ENCODE measurements around the gene SFMBT2.

The SFMBT2 gene

DNA sequence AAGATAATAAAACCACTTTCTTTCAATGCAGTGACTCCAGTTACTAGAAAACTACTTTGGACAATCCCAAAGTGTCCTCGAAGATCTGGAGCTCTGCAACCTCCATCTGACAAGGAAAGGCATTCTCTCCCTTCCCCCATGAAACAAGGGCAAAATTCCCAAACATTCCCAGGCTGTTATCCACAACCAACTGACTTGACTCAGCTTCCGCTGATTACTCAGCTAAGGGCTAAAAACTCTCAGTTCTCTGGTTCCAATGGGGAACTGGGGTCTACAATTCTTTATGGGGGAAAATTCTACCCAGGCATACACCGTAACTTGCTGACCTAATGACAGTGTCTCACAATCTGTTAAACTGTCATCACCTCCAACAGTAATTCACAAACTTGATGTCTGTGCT lies 48.4 kb downstream of the SFMBT2 start:
- Histone ChIP-seq H3K79me2 (ENCODE audit: low read length) (peaks cover 47% of the 10 kb centered on the region), H3K4me2 (ENCODE audit: low read length) (no peak overlapping the region), H3K36me3 (replicated peaks; ENCODE audit: low read depth, low read length) (peaks cover 73% of the 10 kb centered on the region), H2AFZ (ENCODE audit: low read depth, low read length) (no peak overlapping the region), H3K27ac (ENCODE audit: low read length) (no peak overlapping the region), H4K20me1 (ENCODE audit: insufficient read depth, low read length) (no peaks in the 10 kb centered on the region), H3K4me1 (ENCODE audit: low read length) (no peaks in the 10 kb centered on the region), H3K27me3 (ENCODE audit: low read depth, low read length) (no peaks in the 10 kb centered on the region), H3K4me3 (ENCODE audit: low read length) (no peak overlapping the region), H3K9ac (ENCODE audit: low read length) (no peak overlapping the region), H3K9me3 (ENCODE audit: insufficient read depth, low read length) (peaks cover 3% of the 10 kb centered on the region)
- no peak for TF ChIP-seq EZH2phosphoT487 (IDR thresholded peaks at IDR 0.05; ENCODE audit: low read depth)
- TF ChIP-seq, protein P1, sequence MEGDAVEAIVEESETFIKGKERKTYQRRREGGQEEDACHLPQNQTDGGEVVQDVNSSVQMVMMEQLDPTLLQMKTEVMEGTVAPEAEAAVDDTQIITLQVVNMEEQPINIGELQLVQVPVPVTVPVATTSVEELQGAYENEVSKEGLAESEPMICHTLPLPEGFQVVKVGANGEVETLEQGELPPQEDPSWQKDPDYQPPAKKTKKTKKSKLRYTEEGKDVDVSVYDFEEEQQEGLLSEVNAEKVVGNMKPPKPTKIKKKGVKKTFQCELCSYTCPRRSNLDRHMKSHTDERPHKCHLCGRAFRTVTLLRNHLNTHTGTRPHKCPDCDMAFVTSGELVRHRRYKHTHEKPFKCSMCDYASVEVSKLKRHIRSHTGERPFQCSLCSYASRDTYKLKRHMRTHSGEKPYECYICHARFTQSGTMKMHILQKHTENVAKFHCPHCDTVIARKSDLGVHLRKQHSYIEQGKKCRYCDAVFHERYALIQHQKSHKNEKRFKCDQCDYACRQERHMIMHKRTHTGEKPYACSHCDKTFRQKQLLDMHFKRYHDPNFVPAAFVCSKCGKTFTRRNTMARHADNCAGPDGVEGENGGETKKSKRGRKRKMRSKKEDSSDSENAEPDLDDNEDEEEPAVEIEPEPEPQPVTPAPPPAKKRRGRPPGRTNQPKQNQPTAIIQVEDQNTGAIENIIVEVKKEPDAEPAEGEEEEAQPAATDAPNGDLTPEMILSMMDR (IDR thresholded peaks at IDR 0.05; ENCODE audit: low read depth, low read length), result no peak

DNA sequence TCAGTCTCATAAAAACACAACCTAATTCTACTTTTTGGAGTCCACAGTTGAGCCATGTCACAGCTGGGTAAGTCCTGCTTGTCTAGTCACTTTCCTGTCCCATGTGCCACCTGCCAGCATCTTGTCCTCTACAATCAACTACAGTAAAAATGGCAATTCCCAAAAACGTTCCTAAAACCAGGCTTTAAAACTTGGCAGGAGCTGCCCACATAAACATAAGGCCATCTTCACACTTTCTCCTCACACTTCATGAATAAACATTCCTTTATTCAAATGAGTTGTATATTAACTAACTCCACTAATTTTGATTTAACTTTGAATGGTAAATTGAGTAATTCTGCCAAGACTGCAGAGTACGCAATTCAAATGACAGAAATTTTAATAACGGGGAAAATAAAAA lies 49.5 kb downstream of the SFMBT2 start:
- Histone ChIP-seq H3K9ac (ENCODE audit: low read length) (no peak overlapping the region), H3K36me3 (replicated peaks; ENCODE audit: low read depth, low read length) (peaks cover 70% of the 10 kb centered on the region), H3K9me3 (ENCODE audit: insufficient read depth, low read length) (peaks cover 3% of the 10 kb centered on the region), H2AFZ (ENCODE audit: low read depth, low read length) (no peak overlapping the region), H3K4me2 (ENCODE audit: low read length) (no peak overlapping the region), H3K27ac (ENCODE audit: low read length) (no peak overlapping the region), H3K27me3 (ENCODE audit: low read depth, low read length) (no peaks in the 10 kb centered on the region), H3K4me3 (ENCODE audit: low read length) (no peak overlapping the region), H3K79me2 (ENCODE audit: low read length) (peaks cover 57% of the 10 kb centered on the region), H3K4me1 (ENCODE audit: low read length) (no peaks in the 10 kb centered on the region), H4K20me1 (ENCODE audit: insufficient read depth, low read length) (no peaks in the 10 kb centered on the region; the same call in 1 of the 2 replicates)
- no peak for TF ChIP-seq EZH2phosphoT487 (IDR thresholded peaks at IDR 0.05; ENCODE audit: low read depth)
- TF ChIP-seq, protein P1 (IDR thresholded peaks at IDR 0.05; ENCODE audit: low read depth, low read length), result no peak

DNA sequence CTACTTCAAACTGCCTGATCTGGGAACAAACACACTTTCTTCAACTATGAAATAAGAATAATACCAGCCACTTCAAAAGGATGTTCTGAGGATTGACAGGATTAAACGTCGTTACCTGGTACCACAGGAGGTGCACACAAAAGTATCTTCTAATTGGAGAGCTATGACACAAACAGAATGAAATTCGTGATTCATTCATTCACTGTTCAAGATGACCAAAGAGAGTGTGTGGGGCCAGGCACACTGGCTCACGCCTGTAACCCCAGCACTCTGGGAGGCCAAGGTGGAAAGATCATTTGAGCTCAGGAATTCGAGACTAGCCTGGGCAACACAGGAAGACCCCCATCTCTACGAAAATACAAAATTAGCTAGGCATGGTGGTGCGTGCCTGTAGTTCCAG lies 50.9 kb downstream of the SFMBT2 start:
- Histone ChIP-seq H3K9me3 (ENCODE audit: insufficient read depth, low read length) (peaks cover 3% of the 10 kb centered on the region), H3K27ac (ENCODE audit: low read length) (no peak overlapping the region), H3K4me1 (ENCODE audit: low read length) (no peaks in the 10 kb centered on the region), H2AFZ (ENCODE audit: low read depth, low read length) (no peak overlapping the region), H4K20me1 (ENCODE audit: insufficient read depth, low read length) (no peaks in the 10 kb centered on the region; the same call in 1 of the 2 replicates), H3K4me3 (ENCODE audit: low read length) (no peak overlapping the region), H3K79me2 (ENCODE audit: low read length) (peaks cover 56% of the 10 kb centered on the region), H3K4me2 (ENCODE audit: low read length) (no peak overlapping the region), H3K9ac (ENCODE audit: low read length) (no peak overlapping the region), H3K36me3 (replicated peaks; ENCODE audit: low read depth, low read length) (peaks cover 57% of the 10 kb centered on the region), H3K27me3 (ENCODE audit: low read depth, low read length) (no peaks in the 10 kb centered on the region)
- TF ChIP-seq, protein P1 (IDR thresholded peaks at IDR 0.05; ENCODE audit: low read depth, low read length), result no peak
- no peak for TF ChIP-seq EZH2phosphoT487 (IDR thresholded peaks at IDR 0.05; ENCODE audit: low read depth)

DNA sequence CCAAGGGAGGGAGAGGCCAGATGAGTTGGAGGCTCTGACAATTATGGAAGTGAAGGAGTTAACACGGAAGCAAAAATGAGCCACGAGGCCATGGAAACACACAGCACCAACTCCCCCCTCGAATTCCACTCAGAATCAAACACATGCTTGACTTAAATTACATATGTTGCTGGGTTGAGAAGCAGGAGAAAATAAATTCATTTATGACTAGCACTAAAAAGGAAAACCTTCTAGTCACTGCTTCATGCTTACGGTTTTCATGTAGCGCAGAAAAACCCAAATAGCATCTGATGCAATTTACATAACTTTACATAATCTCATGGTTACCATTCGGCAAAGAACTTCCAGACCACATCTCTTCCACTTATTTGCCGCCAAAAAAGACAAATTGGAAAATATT lies 51.5 kb downstream of the SFMBT2 start:
- no peak overlapping the region for H3K4me2 ChIP-seq (ENCODE audit: low read length)
- H2AFZ ChIP-seq (ENCODE audit: low read depth, low read length), result no peak overlapping the region
- no peaks in the 10 kb centered on the region for H3K27me3 ChIP-seq (ENCODE audit: low read depth, low read length)
- no peak for TF ChIP-seq EZH2phosphoT487 (IDR thresholded peaks at IDR 0.05; ENCODE audit: low read depth)
- TF ChIP-seq, protein P1 (IDR thresholded peaks at IDR 0.05; ENCODE audit: low read depth, low read length), result no peak
- H3K79me2 ChIP-seq (ENCODE audit: low read length), result peaks cover 56% of the 10 kb centered on the region
- H3K9me3 ChIP-seq (ENCODE audit: insufficient read depth, low read length), result peaks cover 3% of the 10 kb centered on the region
- no peaks in the 10 kb centered on the region; the same call in 1 of the 2 replicates for H4K20me1 ChIP-seq (ENCODE audit: insufficient read depth, low read length)
- no peaks in the 10 kb centered on the region for H3K4me1 ChIP-seq (ENCODE audit: low read length)
- H3K36me3 ChIP-seq (replicated peaks; ENCODE audit: low read depth, low read length), result peaks cover 51% of the 10 kb centered on the region
- H3K27ac ChIP-seq (ENCODE audit: low read length), result no peak overlapping the region
- no peak overlapping the region for H3K9ac ChIP-seq (ENCODE audit: low read length)
- H3K4me3 ChIP-seq (ENCODE audit: low read length), result no peak overlapping the region
